ENCODE results near the gene TEX264.

DNA sequence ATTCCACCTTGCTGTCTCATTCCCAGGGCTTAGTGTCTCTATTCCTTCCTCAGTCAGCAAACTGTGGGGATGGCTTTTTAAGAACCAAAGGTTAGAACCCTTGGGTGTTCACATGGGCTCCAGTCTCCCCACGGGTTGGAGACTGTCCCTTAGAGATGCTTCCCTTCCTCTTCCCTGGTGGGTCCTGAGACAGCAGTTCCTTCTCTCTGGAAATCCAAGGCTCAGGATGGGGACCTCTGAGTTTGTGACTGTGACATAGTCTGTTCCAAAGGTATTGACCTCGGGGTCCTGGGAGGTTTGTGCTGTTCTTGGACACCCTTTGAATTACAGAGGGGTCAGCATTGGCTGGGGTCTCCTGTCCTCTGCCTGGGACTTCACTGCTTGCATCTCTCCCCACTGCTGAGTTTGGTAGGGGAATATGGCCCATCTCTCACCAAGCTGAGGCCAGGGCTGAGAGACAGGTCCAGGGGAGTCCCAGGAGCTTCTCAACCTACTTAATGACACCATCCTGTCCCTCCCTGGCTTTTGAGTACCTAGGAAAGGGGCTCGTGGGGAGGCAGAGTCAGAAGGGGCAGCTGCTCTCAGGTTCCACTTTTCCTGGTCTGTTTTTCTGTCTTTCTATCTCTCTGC lies 37.3 kb downstream of the TEX264 start:
- TF ChIP-seq CTCF (IDR thresholded peaks at IDR 0.05) = no peak
- no peak for TF ChIP-seq FOXP1 (CRISPR knock-in tag; IDR thresholded peaks at IDR 0.05; ENCODE audit: borderline replicate concordance)
- TF ChIP-seq CREB1 (CRISPR knock-in tag; IDR thresholded peaks at IDR 0.05) = no peak
- TF ChIP-seq TEAD1 (CRISPR knock-in tag; IDR thresholded peaks at IDR 0.05) = no peak
- TF ChIP-seq, protein P1, sequence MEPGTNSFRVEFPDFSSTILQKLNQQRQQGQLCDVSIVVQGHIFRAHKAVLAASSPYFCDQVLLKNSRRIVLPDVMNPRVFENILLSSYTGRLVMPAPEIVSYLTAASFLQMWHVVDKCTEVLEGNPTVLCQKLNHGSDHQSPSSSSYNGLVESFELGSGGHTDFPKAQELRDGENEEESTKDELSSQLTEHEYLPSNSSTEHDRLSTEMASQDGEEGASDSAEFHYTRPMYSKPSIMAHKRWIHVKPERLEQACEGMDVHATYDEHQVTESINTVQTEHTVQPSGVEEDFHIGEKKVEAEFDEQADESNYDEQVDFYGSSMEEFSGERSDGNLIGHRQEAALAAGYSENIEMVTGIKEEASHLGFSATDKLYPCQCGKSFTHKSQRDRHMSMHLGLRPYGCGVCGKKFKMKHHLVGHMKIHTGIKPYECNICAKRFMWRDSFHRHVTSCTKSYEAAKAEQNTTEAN (CRISPR knock-in tag; IDR thresholded peaks at IDR 0.05) = no peak
- no peak for TF ChIP-seq SP1 (CRISPR knock-in tag; conservative IDR thresholded peaks at IDR 0.05)
- TF ChIP-seq E2F4 (CRISPR knock-in tag; IDR thresholded peaks at IDR 0.05; ENCODE audit: borderline replicate concordance, low read depth) = no peak

All from WTC11 (cell line).